Cardiac fibroblast (primary cell): ENCODE results near the gene HSPB8.

Experiments
- DNase-seq, 2 donors: peaks; one replicate each; pipeline versions ENCODE4 v3.0.0 to v3.0.0-alpha.2; 2010; ENCODE audit warnings: low read depth in 2 of 2
- H3K4me3 ChIP-seq, 2 donors: replicated peaks in 1 of 2; 1 replicate in 1 of 2; 2 replicates in 1 of 2; pipeline ENCODE4 v1.5.1; 2011; ENCODE audit warnings: low read depth in 2 of 2, low read length in 2 of 2, mild to moderate bottlenecking in 2 of 2, moderate library complexity in 1 of 2
- TF ChIP-seq, protein P1 (sequence below): IDR thresholded peaks from one replicate; pipeline ENCODE4 v1.5.1; 2011; ENCODE audit warnings: low read depth, mild to moderate bottlenecking, low read length, inconsistent platforms

The HSPB8 gene

GRCh38 chr12:119177724-119178380 lies 879 bp upstream of the HSPB8 start:
- TF ChIP-seq, protein P1, sequence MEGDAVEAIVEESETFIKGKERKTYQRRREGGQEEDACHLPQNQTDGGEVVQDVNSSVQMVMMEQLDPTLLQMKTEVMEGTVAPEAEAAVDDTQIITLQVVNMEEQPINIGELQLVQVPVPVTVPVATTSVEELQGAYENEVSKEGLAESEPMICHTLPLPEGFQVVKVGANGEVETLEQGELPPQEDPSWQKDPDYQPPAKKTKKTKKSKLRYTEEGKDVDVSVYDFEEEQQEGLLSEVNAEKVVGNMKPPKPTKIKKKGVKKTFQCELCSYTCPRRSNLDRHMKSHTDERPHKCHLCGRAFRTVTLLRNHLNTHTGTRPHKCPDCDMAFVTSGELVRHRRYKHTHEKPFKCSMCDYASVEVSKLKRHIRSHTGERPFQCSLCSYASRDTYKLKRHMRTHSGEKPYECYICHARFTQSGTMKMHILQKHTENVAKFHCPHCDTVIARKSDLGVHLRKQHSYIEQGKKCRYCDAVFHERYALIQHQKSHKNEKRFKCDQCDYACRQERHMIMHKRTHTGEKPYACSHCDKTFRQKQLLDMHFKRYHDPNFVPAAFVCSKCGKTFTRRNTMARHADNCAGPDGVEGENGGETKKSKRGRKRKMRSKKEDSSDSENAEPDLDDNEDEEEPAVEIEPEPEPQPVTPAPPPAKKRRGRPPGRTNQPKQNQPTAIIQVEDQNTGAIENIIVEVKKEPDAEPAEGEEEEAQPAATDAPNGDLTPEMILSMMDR: no peak
- DNase-seq: no peak
- H3K4me3 ChIP-seq: no peak overlapping the region

DNA sequence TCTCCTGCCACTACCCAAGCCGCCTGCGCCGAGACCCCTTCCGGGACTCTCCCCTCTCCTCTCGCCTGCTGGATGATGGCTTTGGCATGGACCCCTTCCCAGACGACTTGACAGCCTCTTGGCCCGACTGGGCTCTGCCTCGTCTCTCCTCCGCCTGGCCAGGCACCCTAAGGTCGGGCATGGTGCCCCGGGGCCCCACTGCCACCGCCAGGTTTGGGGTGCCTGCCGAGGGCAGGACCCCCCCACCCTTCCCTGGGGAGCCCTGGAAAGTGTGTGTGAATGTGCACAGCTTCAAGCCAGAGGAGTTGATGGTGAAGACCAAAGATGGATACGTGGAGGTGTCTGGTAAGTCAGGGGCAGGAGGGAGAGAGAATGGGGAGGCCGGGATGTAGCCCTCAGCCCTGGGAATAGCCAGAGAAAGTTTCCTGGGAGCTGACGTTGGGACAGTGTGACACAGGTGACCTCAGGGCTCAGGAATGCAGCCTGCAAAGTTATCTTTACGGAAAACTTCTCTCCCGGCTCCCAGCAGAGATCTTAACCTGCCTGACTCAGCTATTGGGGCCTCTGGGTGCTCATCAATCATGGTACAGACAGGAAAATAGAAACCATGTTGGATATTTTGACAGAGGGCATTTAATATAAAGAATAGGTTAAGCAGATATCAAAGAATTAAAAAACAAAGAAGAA lies 747 bp downstream of the HSPB8 start:
- peak; percentile 55 to 70 for DNase-seq
- TF ChIP-seq, protein P1: no peak
- H3K4me3 ChIP-seq: peak overlapping the region; percentile 60 to 66

DNA sequence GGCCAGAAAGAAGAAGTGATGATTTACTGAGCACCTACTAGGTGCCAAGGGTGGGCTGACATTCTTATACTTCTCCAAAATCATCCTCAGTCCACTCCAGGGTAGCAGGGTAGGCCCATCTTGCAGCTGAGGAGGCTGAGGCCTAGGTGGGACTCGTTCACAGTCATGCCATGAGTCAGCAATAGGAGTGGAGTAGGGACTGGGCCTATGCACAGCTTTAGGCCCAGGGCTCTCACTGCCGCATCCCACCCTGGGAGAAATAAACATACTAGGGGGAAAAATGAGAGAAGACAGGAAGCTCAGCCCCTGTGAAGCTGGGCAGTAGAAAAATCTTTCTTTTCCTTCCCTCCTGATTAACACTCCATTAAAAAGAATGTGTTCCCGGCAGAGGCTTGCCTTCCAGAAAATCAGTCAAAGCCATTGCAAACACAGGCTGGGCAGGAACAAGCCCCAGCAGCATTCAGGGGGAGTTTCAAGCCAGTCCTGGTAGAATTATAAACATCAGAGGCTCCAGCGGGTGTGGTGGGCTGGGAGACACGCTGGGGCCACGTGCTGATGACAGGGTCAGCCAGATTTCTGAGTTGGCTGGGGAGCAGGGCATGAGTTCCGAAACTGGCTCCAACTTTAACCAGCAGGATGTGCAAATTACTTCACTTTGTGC lies 1.8 kb downstream of the HSPB8 start:
- peak; percentile 72 to 73 for DNase-seq
- peak overlapping the region; percentile 60 to 66 for H3K4me3 ChIP-seq
- TF ChIP-seq, protein P1: no peak

DNA sequence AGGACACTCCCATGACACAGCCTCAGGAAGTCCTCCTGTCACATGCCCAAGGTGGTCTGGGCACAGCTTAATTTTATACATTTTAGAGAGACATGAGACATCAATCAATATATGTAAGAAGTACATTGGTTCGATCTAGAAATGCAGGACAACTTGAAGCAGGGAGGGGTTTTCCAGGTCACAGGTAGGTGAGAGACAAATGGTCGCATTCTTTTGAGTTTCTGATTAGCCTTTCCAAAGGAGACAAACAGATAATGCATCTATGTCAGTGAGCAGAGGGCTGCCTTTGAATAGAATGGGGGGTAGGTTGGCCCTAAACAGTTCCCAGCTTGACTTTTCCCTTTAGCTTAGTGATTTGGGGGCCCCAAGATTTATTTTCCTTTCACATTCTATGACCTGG lies 2.5 kb downstream of the HSPB8 start:
- no peak for DNase-seq
- peak overlapping the region in 1 of 2 donors; percentile 60 for H3K4me3 ChIP-seq

DNA sequence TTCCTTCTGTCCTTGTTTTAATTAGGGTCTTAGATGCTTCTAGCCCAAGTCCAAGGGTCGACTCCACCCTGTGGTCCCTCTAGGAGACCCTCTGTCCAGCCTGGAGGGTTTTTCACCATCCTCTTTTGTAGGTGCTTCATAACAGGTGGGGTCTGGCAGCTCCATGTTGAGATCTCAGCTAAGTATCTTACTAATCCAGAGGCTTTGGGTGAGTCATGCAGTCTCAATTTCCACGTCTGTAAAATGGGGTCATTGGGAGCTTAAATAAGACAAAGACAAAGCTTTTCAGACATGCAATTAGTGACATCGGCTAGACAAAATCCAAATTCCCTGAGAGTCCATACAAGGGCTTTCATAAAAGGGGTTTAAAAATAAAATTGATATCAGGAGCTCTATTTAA lies 3.2 kb downstream of the HSPB8 start:
- DNase-seq: no peak
- H3K4me3 ChIP-seq: no peak overlapping the region
- TF ChIP-seq, protein P1: no peak

More for the DNA sequence above, 2.5 kb downstream of the HSPB8 start:
- TF ChIP-seq, protein P1: no peak

DNA sequence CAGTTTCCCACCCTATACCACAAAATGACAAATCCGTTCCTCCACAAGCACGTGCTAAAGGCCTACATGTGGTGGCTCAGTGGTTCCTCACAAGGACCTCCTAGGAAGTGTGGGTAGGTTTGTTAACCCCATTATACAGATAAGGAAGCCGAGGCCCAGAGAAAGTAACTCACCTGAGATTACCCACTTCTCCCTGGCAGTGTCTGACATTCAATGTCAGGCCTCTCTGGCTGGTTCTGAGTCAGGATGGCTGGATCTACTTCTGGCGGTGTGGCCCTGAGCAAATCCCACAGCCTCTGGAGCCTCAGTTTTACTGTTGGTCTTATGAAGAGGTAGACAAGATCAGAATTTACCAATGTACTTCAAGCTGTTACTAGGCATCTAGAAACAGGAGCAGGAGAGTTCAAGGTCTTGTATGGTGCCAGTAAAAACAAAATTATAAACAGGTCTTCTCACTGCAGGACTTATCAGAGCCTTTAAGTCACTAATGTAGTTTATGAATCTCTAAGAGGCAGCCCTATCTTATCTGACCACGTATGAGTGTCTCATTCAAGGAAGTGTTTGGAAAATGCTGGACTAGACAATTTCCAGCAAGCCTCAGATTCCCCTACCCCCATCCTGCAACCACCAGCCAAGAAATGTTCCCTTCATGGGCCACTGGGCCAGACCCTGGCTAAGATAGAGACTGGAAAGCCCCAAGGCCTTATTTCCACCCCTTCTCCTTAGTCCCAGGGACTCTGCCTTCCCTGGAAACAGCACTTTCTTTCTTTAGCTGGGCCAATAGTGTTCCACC lies 4.2 kb downstream of the HSPB8 start:
- H3K4me3 ChIP-seq: no peak overlapping the region
- DNase-seq: peak; percentile 22 to 86
- TF ChIP-seq, protein P1: no peak
